Measurements from ENCODE around the gene CAPN10.

The CAPN10 gene

DNA sequence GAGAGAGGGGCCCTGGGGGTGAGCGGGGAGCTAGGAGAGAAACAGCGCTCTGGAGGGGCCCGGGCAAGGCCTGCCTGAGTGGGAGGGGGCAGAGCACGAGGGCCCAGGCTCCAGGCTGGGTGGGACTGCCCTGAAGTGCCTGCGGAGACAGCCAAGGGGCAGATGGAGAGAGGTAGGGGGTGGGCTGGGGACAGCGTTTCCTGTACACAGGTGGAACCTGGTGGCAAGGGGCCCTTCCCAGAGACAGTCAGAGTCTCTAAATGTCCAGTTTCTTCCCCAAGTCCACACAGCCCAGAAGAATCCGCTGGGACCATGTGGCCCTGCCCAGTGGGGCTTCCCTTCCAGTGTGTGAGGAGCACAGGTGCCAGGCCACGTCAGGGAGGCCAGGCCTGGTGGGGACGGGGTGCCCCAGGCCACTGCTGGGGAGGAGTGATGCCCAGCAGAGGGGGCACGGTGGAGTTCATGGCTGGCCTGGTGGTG is 37.0 kb downstream of the CAPN10 start:
- no peak for DNase-seq (ENCODE audit: low read depth in 3 of 3)

DNA sequence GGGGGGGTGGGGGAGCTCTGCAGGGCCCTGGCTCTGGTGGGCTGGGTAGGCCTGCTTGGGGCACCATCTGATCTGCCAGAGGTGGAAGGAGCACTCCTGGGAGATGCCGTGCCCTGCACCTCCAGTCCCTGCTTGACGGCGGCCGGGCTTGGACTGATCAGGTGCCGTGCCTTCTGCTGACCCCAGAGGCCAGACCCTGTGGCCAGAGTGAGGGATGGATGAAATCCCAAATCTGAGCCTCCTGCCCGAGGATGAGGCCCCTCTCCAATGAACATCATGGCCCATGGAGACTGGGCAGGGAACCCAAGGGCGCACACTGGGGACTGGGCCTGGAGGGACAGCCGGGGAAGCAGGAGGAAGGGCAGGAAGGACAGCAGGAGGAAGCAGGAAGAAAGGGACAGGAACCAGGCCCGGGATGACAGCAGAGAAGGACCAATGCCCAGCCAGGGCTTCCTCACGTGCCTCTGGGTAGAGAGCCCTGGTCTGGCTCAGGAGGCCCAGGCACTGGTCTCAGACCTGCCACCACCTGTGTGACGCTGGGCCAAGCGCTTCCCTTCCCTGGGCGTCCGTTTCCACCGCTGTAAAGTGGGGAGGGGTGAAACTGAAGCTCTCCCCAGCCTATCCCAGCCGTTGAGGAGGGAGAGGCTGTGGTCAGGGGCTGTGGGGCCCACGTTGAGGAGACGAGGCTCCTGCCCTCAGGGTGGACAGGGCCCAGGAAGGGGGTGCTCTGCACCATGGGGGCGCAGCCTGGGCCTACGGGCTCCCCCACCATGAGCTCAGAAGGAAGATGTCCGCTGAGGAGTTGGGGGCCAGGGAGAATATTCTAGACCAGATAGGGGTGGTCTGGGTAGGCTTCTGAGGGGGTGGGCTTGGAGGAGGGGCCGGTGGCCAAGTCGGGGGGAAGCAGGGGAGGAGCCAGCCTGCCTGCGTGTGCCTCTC is 37.7 kb downstream of the CAPN10 start:
- no peak for DNase-seq (ENCODE audit: low read depth in 3 of 3)

DNA sequence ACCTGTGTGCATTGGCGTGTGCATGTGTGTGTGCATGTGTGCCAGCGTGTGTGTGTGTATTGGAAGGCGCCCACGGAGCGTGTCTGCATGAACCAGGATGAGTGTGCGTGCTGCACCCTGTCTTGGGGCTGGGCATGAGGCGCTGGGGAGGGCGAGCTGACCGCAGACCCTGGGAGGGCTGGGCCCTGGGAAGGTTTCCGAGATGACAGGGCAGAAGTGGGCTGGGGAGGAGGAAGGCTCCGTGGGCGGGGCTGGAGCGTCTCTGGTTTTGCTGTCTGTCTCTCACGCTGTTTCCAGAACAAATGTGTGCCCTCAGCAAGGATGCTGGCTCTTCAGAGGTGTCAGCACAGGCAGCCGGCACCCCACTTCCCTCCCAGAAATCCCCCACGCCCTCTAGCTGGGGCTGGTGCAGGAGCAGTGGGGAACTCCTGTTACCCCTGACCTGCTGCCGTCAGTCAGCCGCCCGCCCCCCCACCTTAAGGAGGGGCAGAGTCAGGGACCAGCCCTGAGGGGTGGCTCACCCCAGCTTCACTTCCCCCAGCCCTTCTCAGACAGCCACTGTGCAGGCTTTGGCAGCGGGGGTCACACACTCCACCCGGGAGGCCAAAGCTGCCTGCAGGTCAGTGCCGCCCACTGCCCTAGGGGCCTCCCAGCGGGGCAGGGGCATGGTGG is 38.6 kb downstream of the CAPN10 start, which contains the start of gene GPR35:
Gene GPR35, plus strand, starts transcription at position 531 of the 672 bp plus-strand sequence. CDS start 4,473 bp downstream, outside the sequence.
- DNase-seq (ENCODE audit: low read depth in 3 of 3), result peak; percentile 54 to 81 (median 73)

DNA sequence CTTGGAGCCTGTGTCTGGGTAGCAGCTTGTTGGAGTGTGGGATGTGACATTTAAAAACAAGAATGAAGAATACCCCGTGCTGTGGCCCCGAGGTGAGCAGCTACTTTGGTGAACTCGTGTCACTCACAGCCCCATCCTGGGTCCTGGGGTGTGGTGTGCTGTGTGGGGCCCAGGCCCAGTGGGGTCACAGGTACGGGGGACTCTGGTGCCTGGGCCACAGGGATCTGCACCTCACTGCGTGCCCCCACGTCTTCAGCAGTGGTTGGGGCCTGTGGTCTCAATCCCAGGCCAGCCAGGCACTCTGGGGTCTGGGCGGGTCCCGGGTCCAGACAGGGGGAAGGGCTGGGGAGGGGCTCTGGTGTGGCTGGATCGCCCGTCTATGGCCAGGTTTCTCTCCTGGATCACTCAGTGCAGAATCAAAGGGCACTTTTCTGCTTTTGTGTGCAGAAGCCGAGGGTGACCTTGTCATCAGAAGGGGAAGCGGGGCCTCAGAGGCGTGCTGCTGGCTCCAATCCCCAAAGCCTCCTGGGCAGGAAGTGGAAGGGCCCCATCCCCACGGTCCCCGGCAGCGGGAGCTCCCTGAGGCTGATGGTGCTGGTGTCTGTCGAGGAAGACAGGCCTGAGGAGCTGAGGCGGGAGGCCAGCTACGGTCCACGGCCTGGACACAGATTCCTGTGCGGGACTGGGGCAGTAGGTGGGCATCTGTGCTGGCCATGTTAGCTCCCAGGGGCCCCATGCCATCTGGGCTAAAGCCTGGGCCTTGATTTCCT is 40.2 kb downstream of the CAPN10 start:
- DNase-seq (ENCODE audit: low read depth in 3 of 3), result peak in 2 of 3 donors; percentile 34 to 48

DNA sequence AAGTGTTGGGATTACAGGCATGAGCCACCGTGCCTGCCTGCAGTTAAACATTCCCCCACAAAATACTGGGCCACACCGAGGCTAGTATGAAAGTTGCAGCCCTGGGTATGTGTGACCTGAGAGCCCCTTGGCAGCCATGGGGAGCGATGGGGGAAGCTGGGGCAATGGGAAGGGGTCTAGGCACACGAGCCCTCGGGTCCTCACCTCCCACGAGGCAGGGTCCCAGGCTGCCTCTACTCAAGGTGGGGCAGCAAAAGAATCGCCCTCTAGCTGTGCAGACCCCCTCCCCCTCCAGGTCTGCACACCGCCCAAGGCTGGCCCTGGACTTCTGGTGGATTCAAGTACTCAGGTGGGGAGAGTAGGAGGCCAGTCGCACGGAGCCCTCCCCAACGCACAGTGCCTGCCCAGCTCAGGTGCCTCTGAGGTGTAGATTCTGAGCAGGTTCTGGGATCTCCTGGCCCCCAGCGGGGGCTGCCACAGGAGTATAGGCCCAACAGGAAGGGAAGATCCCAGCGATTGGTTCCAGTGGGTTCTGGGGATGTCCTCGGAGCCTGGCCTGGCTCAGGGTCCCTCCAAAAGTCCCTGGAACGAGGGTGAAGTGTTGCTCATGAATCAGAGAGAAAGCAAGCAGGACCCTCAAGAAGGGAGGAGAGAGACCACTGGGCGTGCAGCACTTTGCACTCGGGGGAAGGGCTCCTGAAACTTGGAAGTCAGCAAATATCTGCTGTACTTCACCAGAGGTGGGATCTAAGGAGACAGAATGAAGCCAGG is 41.4 kb downstream of the CAPN10 start:
- DNase-seq (ENCODE audit: low read depth in 3 of 3), result no peak

DNA sequence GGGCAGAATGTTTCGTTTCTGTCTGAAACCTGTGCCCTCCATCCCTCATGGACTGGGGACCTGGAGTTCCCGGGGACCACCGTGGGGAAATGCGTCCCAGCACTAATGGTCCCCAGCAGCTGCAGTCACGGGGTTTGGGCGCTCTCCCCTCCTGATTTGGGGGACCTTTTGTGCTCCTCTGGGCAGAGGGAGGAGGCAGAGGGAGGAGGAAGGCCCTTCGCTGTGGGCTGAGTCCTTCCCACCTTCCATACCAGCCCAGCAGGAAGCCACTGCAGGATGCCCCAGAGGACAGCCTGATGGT is 41.9 kb downstream of the CAPN10 start:
- no peak for DNase-seq (ENCODE audit: low read depth in 3 of 3)

DNA sequence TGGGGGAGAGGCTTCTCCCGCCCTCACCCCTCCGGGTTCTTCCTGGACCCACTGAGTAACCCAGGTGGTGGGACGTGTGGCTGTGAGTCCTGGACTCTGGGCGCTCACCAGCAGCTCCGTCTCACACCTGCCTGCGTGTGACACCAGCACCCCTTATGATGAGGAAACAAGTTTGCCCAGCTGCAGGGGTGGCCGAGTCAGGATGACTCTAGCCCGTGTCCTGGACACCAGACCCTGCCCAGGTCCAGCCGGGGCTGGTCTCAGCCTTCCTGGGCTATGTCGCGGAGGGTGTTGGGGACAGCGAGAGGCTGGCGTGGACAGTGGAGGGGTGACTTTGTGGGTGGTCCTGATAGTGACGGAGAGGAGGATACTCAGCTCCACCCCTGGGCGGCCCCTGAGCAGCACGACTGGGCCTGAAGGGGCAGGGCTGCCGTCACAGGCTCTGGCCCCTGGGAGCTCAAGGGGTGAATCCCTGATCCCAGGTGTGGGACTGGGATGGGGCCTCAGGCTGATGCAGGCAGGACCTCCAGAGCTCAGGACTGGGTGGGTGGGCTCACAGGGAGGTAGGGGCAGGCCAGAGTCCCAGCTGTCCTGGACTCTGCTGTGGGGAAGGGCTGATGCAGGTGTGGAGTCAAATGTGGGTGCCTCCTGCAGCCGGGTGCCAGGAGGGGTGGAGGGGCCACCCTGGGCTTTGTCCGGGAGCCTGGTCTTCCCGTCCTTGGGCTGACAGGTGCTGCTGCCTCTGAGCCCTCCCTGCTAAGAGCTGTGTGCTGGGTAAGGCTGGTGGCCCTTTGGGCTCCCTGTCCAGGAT is 42.5 kb downstream of the CAPN10 start:
- no peak for DNase-seq (ENCODE audit: low read depth in 3 of 3)

DNA sequence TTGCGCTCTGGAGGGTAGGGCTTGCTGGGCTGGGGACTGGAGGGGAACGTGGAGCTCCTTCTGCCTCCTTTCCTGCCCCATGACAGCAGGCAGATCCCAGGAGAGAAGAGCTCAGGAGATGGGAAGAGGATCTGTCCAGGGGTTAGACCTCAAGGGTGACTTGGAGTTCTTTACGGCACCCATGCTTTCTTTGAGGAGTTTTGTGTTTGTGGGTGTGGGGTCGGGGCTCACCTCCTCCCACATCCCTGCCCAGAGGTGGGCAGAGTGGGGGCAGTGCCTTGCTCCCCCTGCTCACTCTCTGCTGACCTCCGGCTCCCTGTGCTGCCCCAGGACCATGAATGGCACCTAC is 43.1 kb downstream of the CAPN10 start:
- DNase-seq (ENCODE audit: low read depth in 3 of 3), result no peak

DNA sequence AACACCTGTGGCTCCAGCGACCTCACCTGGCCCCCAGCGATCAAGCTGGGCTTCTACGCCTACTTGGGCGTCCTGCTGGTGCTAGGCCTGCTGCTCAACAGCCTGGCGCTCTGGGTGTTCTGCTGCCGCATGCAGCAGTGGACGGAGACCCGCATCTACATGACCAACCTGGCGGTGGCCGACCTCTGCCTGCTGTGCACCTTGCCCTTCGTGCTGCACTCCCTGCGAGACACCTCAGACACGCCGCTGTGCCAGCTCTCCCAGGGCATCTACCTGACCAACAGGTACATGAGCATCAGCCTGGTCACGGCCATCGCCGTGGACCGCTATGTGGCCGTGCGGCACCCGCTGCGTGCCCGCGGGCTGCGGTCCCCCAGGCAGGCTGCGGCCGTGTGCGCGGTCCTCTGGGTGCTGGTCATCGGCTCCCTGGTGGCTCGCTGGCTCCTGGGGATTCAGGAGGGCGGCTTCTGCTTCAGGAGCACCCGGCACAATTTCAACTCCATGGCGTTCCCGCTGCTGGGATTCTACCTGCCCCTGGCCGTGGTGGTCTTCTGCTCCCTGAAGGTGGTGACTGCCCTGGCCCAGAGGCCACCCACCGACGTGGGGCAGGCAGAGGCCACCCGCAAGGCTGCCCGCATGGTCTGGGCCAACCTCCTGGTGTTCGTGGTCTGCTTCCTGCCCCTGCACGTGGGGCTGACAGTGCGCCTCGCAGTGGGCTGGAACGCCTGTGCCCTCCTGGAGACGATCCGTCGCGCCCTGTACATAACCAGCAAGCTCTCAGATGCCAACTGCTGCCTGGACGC is 43.6 kb downstream of the CAPN10 start:
- DNase-seq (ENCODE audit: low read depth in 3 of 3), result no peak

DNA sequence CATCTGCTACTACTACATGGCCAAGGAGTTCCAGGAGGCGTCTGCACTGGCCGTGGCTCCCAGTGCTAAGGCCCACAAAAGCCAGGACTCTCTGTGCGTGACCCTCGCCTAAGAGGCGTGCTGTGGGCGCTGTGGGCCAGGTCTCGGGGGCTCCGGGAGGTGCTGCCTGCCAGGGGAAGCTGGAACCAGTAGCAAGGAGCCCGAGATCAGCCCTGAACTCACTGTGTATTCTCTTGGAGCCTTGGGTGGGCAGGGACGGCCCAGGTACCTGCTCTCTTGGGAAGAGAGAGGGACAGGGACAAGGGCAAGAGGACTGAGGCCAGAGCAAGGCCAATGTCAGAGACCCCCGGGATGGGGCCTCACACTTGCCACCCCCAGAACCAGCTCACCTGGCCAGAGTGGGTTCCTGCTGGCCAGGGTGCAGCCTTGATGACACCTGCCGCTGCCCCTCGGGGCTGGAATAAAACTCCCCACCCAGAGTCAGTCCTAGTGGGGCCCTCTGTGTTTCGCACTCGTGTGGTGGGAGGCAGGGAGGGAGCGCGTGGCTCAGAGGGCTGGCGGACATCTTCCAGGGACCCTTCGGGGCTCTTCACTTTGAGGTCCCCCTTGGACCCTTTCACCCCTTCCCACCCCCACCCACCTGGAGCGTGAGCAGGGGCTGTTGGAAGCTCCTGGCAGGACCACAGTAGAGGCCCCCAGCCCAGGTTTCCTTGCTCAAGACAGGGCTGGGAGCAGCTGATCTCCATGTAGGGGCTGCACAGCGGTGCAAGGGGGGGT is 44.4 kb downstream of the CAPN10 start:
- DNase-seq (ENCODE audit: low read depth in 3 of 3), result no peak

DNA sequence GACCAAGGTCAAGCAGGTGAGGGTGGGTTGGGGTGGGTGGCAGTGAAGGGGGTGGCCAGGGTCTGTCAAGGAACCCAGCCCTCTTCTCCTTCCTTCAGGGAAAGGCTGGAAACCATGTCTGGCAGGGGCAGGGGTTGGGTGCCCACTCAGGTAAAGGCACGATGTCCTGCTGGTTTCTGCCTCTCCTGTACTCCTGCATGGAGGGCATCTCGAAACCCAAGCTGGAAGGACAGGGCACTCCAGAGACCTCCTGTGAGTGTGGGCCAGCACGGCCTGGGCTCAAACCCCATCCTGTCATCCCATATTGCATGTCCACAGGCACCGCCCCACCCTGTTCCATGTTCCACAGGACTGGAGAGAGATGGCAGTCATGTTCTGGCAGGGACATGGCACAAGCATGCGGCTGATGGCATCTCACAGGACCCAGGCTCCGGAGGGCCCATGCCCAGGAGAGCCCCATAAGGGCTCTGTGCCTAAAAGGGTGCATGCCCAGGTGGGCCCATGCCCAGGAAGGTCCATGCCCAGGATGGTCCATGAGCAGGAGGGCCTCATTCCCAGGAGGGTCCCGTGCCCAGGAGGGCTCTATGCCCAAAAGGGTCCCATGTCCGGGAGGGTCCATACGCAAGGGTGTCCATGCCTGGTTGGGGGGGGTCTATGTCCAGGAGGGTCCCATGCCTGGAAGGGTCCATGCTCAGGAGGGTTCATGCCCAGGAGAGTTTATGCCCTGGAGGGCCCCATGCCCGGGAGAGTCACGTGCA is 45.2 kb downstream of the CAPN10 start:
- DNase-seq (ENCODE audit: low read depth in 3 of 3), result no peak

DNA sequence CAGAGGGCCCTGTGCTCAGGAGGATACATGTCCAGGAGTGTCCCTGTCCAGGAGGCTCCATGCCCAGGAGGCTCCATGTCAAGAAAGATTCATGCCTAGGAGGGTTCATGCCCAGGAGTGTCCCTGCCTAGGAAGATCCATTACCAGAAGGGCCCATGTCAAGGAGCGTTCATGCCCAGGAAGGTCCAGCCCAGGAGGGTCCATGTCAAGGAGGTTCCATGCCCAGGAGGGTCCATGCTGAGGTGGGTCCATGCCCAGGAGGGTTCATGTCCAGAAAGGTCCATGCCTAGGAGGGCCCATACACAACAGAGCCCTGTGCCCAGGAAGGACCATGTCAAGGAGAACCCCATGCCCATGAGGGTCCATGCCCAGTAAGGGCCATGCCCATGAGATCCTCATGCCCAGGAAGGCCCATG is 45.8 kb downstream of the CAPN10 start:
- DNase-seq (ENCODE audit: low read depth in 3 of 3), result no peak

DNA sequence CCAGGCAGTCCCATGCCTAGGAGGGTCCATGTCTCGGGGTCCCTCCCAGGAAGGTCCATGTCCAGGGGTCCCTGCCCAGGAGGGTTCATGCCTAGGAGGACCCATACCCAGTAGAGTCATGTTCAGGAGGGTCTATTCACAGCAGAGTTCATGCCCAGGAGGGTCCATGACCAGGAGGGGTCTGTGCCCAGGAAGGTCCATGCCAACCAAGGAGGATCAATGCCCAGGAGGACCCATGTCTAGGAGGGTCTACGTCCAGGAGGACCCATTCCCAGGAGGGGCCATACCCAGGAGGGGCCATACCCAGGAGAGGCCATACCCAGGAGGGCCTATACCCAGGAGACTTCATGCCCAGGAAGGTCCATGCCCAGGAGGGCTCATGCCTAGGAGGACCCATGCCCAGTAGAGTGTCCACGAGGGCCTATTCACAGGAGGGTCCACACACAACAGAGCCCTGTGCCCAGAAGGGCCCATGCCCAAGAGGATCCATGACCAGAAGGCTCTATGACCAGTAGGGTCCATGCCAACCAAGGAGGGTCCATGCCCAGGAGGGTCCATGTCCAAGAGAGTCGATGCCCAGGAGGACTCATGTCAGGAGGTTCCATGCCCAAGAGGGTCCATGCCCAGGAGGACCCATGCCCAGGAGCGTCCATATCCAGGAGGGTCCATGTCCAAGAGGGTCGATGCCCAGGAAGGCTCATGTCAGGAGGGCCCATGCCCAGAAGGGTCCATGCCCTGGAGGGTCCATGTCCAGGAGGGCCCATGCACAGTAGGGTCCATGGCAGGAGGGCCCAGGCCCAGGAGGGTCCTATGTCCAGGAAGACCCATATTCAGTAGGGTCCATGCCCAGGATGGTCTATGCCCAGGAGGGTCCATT is 48.8 kb downstream of the CAPN10 start:
- DNase-seq (ENCODE audit: low read depth in 3 of 3), result no peak

DNA sequence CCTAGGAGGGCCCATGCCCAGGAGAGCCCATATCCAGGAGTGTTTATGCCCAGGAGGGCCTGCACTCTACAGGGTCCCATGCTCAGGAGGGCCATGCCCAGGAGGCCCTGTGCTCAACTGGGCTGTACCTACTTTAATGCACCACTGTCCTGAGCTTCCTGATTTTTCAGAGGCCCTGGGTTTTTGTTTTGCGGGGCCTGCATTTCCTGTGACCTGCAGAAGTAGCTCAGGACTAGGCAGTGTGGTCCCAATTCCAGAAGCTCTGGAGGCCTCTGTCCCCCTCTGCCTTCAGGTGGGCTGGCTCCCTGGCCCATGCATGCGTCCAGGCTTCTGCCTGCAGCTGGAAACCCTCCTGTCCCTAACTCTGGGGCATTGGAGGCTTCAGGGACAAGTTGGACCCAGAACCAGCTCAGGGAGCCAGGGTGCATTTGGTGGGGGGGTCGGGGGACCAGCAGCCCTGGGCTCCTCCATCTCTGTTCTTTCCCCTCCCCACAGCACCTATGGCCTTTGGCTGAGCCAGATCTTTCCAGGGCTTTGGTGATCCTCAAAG is 49.5 kb downstream of the CAPN10 start:
- no peak for DNase-seq (ENCODE audit: low read depth in 3 of 3)

DNA sequence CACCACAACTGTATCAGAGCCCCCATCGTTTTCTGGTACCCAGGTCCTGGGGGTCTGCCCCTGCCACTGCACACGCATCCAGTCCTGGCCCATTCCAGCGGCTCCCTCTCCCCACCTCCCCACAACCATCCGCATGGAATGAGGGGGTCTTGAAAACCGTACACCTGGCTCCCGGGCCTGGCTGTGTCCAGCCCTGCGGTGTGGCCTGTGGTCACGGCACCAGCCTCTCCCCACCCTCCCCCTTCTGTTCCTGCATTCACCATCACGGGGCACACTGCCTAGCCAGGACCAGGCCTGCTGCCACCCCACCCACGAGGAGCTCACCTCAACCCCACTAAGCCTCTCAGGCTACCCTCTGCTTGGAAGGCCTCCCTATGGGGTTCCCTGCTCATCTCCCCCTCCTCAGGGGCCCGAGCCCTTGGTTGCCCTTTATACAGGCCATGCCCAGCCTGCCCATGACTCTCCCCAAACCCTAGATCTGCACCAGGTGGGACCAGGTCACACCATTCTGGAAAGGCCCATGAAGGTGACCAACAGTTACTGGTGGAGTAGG is 50.1 kb downstream of the CAPN10 start:
- no peak for DNase-seq (ENCODE audit: low read depth in 3 of 3)

DNA sequence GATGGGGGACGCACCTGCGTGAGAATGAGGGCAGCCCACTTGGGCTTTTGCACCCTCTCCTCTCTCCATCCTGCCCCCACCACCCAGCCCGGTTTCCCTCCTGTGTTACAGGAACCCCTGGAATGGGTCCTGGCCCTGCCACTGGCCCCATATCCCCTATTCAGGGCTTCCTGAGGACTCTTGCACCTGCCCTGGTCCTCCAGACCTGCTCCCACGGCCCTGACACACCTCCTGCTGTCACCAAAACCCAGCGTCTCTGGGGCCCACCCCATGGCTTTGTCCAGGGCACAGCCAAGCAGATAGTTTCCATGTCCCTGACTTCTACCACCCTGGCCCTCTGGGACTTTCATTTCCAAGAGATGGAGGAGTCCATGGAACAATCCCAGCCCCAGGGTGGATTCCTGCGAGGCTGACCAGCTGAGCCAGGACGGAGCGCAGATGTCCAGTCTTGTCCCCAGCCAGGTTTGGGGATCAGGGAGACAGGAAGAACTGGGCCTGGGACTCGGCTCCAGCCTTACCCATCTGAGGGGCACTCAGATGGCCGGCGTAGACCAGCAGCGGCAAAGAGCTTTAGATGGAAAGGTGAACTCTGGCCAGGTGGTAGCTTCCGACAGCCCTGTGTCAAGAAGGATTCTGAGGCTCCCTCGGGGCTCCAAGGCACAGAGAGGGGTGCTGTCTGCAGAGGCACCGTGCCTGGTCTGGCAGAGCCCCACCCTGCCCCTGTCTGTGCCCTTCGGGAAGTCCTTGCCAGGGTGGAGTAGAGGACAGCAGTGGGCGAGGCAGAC is 50.8 kb downstream of the CAPN10 start:
- DNase-seq (ENCODE audit: low read depth in 3 of 3), result no peak
